ENCODE results near the gene ZNF207.
"Not testable (repeated sequence)": the region's sequence is repeated elsewhere in the genome, so short reads cannot be mapped to it uniquely, and the experiment has no call there.

The ZNF207 gene

DNA sequence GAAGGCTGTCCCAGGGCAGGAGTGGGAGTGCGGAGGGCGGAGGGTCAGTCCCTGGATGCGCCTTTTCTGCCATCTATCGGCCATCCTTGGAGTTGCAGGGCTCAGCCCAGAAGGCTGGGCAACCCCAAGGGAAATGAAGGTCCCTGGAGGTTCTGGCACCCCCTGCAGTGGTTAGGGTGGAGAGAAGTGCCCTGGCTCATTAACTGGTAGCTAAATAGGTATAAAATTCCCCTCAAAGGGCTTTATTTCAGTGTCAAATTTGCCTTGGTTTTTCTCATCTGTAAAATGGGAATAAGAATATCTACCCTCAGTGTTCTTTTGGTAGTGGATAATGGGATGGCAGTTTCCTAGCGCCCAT lies 30.4 kb upstream of the ZNF207 start (continued):
- TF ChIP-seq SCRT1 (tag by site-specific recombination; IDR thresholded peaks at IDR 0.05; ENCODE audit: borderline replicate concordance) (no peak), ZSCAN16 (tag by site-specific recombination; IDR thresholded peaks at IDR 0.05) (no peak), KLF1 (tag by site-specific recombination; IDR thresholded peaks at IDR 0.05) (0 out of 2 replicates have a peak, but pooled peaks have one; percentile 9), ZNF138 (tag by site-specific recombination; IDR thresholded peaks at IDR 0.05; ENCODE audit: borderline replicate concordance) (no peak), ZNF423 (tag by site-specific recombination; IDR thresholded peaks at IDR 0.05) (peak; percentile 73), ZNF654 (tag by site-specific recombination; IDR thresholded peaks at IDR 0.05; ENCODE audit: low read depth) (peak; percentile 92), ZNF580 (tag by site-specific recombination; IDR thresholded peaks at IDR 0.05) (peak; percentile 46; the same call in 1 of the 2 replicates), ZNF398 (tag by site-specific recombination; IDR thresholded peaks at IDR 0.05) (no peak), ZNF341 (tag by site-specific recombination; IDR thresholded peaks at IDR 0.05; ENCODE audit: low read depth) (peak; percentile 99), ZNF146 (tag by site-specific recombination; IDR thresholded peaks at IDR 0.05) (no peak), ZNF416 (tag by site-specific recombination; IDR thresholded peaks at IDR 0.05) (no peak), ZNF473 (tag by site-specific recombination; IDR thresholded peaks at IDR 0.05) (no peak), GLIS1 (tag by site-specific recombination; IDR thresholded peaks at IDR 0.05) (peak; percentile 37; the same call in 1 of the 2 replicates), ZNF623 (tag by site-specific recombination; IDR thresholded peaks at IDR 0.05) (no peak), ZNF292 (tag by site-specific recombination; IDR thresholded peaks at IDR 0.05; ENCODE audit: borderline replicate concordance, low read depth) (no peak), ZNF266 (tag by site-specific recombination; IDR thresholded peaks at IDR 0.05; ENCODE audit: low read depth) (no peak), ZNF707 (tag by site-specific recombination; IDR thresholded peaks at IDR 0.05) (no peak), ZBTB1 (tag by site-specific recombination; IDR thresholded peaks at IDR 0.05) (no peak), EGR2 (tag by site-specific recombination; IDR thresholded peaks at IDR 0.05; ENCODE audit: low read depth) (peak; percentile 74), ZNF404 (tag by site-specific recombination; IDR thresholded peaks at IDR 0.05) (no peak), IKZF3 (tag by site-specific recombination; IDR thresholded peaks at IDR 0.05) (peak; percentile 85), ZNF600 (tag by site-specific recombination; IDR thresholded peaks at IDR 0.05) (peak; percentile 93), ZNF157 (tag by site-specific recombination; IDR thresholded peaks at IDR 0.05) (no peak), HIC1 (tag by site-specific recombination; IDR thresholded peaks at IDR 0.05) (no peak), ZNF16 (tag by site-specific recombination; IDR thresholded peaks at IDR 0.05; ENCODE audit: low read depth) (peak; percentile 92)
- TF ChIP-seq, protein P1, sequence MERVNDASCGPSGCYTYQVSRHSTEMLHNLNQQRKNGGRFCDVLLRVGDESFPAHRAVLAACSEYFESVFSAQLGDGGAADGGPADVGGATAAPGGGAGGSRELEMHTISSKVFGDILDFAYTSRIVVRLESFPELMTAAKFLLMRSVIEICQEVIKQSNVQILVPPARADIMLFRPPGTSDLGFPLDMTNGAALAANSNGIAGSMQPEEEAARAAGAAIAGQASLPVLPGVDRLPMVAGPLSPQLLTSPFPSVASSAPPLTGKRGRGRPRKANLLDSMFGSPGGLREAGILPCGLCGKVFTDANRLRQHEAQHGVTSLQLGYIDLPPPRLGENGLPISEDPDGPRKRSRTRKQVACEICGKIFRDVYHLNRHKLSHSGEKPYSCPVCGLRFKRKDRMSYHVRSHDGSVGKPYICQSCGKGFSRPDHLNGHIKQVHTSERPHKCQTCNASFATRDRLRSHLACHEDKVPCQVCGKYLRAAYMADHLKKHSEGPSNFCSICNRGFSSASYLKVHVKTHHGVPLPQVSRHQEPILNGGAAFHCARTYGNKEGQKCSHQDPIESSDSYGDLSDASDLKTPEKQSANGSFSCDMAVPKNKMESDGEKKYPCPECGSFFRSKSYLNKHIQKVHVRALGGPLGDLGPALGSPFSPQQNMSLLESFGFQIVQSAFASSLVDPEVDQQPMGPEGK (tag by site-specific recombination; IDR thresholded peaks at IDR 0.05) = peak; percentile 38; the same call in 1 of the 2 replicates

DNA sequence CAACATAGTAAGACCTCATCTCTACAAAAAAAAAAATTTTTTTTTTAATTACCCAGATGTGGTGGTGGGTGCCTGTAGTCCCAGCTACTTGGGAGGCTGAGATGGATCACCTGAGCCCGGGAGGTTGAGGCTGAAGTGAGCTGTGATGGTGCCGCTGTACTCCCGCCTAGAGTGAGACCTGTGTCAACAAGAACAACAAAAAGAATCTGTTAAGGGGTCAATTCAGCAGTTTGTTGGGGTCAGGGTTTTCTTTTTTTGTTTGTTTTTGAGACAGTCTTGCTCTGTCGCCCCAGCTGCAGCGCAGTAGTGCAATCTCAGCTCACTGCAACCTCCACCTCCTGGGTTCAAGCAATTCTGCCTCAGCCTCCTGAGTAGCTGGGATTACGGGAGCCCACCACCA lies 29.9 kb upstream of the ZNF207 start:
- not testable (repeated sequence) for H3K27ac ChIP-seq (ENCODE audit: extremely low read depth, low read depth, low read length); H3K4me3 ChIP-seq (ENCODE audit: low read depth, low read length); H3K9me3 ChIP-seq (ENCODE audit: control insufficient read depth, insufficient read depth, low read depth, low read length); H3K4me1 ChIP-seq (ENCODE audit: control insufficient read depth, insufficient read depth, low read length)
- POLR2A ChIA-PET = interaction anchor here (0.9 kb wide), 1 partner anchor 67 kb away, joined by 4 read pairs; no protein-coding TSS in a partner anchor
- peaks cover 0 to 14% of the 10 kb centered on the region in 2 experiments; a peak in 2 of 3 replicates for H3K36me3 ChIP-seq (ENCODE audit: control insufficient read depth in 2 of 2, insufficient read depth in 1 of 2, low read length in 2 of 2)
- CTCF ChIA-PET = interaction anchor here (0.5 to 5.6 kb wide), 34 partner anchors 9 to 1419 kb away, joined by 3 to 95 read pairs (median 4); partner anchors contain the start of gene LRRC37B
